Activated T-helper 1 cell treated with anti-CD3 and anti-CD28 coated beads, Interleukin-2, amount 50 U/mL, for 16 hours (primary cell): ENCODE measurements around the gene LRRC8B.
"Not testable (repeated sequence)": the region's sequence is repeated elsewhere in the genome, so short reads cannot be mapped to it uniquely, and the experiment has no call there.

Experiments
- DNase-seq, 2 donors: peaks; one replicate each; pipeline ENCODE4 v3.0.0-alpha.2; 2020; ENCODE audit warnings: low read depth in 1 of 2, low spot score in 1 of 2

LRRC8B gene

GRCh38 chr1:89578946-89579684, 54.5 kb downstream of the LRRC8B start:
- DNase-seq = no peak

GRCh38 chr1:89580036-89580435, 55.4 kb downstream of the LRRC8B start:
- no peak for DNase-seq

DNA sequence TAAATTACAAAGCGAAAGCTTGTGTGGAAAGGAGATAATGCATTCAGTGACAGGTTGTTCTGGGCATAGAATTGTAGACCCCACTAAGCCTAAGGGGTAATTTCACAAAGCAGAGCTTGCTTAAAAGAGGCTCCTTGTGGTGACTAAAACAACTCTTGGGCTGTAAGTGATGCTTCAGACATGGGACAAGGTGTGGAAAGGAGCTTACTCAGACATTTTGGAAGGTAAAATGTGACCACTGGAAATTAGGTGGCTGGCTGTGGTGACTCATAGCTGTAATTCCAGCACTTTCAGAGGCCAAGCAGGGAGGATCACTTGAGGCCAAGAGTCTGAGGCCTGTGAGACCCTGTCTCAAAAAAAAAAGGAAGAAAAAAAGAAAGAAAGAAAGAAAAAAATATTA, 57.2 kb downstream of the LRRC8B start:
- DNase-seq = no peak

DNA sequence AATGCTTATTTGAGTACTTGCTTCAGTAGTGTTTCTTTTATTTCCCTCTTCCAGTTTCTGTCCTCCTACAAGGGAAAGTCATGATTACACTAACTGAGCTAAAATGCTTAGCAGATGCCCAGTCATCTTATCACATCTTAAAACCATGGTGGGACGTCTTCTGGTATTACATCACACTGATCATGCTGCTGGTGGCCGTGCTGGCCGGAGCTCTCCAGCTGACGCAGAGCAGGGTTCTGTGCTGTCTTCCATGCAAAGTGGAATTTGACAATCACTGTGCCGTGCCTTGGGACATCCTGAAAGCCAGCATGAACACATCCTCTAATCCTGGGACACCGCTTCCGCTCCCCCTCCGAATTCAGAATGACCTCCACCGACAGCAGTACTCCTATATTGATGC, 57.9 kb downstream of the LRRC8B start:
- no peak for DNase-seq

DNA sequence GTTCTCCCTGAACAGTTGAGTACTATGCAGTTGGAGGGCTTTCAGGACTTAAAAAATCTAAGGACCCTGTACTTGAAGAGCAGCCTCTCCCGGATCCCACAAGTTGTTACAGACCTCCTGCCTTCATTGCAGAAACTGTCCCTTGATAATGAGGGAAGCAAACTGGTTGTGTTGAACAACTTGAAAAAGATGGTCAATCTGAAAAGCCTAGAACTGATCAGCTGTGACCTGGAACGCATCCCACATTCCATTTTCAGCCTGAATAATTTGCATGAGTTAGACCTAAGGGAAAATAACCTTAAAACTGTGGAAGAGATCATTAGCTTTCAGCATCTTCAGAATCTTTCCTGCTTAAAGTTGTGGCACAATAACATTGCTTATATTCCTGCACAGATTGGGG, 59.6 kb downstream of the LRRC8B start:
- DNase-seq = no peak

DNA sequence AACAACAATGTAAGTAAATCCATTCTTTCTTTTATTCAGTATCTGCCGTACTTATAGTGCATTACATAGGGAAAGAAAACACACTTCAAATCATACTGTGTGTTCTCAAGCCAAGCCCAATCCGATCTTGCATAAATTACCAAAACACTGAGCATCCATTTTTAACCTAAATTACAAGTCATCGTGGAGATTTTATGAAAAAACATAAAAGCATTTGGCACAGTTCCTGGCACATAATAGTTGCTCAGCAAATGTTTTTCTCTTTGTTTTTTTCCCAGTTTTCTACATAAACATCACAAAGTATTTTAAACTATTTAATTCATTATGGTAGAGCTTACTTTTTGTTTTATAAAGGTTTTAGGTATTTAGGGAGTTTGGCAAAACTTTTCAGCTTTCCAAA, 60.2 kb downstream of the LRRC8B start:
- DNase-seq = no peak

- no peak for DNase-seq
These were observed 63.1 kb downstream of the LRRC8B start for GRCh38 chr1:89587729-89588161.

DNA sequence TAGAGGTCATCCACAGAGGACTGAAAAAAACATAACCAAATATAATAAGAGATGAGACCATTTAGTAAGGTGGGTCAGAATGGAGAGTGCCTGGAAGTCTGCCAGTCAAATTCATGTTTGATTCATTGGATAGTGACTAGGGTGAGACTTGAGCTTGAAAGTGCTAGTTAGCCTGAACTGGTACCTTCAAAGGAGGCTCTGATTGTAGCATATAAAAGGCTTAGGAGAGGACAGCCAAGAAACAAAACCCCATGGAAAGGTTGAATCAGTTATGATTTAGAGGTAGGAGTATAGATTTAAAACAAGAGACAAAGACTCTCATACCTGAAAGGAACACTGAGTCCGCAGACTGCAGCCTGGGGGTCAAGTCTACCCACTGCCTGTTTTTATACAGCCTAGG, 63.9 kb downstream of the LRRC8B start:
- DNase-seq = no peak

DNA sequence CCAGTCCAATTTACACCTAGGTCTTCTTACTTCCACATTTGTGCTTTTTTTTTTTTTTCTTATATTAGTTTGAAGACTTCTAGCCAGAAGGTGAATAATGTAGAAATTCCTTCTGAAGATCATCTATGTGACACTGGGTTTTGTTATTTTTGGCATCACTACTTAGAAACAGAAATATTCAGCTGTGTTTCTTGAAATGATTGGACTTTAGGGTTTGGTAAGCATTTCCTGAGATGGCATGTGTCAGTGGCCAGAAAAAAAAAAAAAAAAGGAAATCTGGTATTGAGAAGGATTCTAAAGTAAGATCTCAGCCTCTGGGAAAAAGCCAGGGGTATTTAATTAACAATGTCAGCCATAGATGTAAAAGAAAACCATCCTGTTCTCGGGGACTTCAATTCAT, 64.9 kb downstream of the LRRC8B start:
- no peak for DNase-seq

GRCh38 chr1:89590341-89591080, 65.9 kb downstream of the LRRC8B start:
- no peak for DNase-seq

DNA sequence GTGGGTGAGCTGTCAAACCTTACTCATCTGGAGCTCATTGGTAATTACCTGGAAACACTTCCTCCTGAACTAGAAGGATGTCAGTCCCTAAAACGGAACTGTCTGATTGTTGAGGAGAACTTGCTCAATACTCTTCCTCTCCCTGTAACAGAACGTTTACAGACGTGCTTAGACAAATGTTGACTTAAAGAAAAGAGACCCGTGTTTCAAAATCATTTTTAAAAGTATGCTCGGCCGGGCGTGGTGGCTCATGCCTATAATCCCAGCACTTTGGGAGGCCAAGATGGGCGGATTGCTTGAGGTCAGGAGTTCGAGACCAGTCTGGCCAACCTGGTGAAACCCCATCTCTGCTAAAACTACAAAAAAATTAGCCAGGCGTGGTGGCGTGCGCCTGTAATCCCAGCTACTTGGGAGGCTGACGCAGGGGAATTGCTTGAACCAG, 68.3 kb downstream of the LRRC8B start:
- not testable (repeated sequence) for DNase-seq

DNA sequence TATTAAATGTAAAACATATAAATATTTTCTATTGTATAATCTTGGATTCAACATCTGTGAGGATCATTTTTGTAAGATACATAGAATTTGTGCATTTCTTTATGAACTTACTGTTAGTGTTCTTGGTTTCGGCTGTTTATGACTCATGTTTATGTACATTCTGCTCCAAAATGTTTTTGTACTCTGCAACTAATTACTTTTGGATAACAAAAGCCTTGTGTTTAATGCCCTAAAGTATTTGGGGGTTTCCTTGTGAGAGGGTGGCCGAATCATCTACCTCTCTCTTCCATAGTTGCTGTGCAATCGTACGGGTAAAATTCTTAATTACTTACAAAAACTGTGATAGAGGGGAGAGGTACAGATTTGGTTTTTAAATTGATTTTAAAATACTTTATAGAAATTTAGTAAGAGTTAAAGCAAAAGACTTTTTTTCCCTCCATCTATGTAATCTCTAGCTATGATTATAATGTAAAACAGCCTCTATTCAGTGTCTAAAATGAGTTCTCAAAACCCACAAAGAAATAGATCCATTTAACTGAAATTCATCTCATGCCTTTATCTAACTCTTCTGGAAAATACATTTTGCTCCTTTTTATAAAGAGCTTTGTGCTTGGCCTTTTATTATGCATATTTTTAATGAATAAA, 69.6 kb downstream of the LRRC8B start:
- DNase-seq = no peak

DNA sequence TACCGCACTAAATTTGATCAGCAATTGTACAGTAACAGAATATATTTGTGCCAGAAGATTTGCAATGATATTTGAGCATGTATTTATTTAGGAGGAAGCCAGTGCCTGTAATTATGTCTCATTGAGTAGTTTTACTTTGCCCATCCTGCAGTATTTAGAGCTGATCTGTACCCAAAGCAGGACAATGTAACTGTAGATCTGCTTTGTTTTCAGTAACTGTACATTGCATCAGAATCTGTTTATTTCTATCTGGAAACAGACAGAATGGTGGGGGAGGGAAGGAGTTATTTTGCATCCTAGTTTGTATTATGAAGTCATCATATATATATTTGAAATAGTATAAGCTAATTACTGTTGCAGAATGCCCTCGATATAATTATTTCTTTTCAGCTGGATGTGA, 72.1 kb downstream of the LRRC8B start:
- no peak for DNase-seq

- DNase-seq = no peak
These were observed 74.1 kb downstream of the LRRC8B start for GRCh38 chr1:89598450-89599331.

DNA sequence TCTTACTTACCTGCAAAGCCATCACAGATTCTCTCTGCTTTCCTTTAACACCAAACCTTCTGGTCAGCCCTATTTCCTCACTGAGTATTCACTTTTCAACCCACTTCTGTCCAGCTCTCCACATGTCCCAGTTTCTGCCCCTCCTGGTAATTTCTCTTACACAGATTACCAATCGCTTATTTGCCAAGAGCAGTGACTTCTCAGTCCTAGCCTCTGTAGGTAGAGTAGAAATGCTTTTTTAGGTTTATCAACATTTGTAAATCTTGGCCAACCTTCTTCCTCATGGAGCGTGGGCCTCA, 74.7 kb downstream of the LRRC8B start:
- no peak for DNase-seq

GRCh38 chr1:89600451-89601224, 76.0 kb downstream of the LRRC8B start:
- no peak for DNase-seq

- DNase-seq = no peak
These were observed 78.3 kb downstream of the LRRC8B start for GRCh38 chr1:89602871-89603404.

GRCh38 chr1:89603651-89604413, 79.2 kb downstream of the LRRC8B start:
- DNase-seq = peak in 1 of 2 donors; percentile 35

GRCh38 chr1:89604414-89604735, 79.7 kb downstream of the LRRC8B start:
- DNase-seq = no peak

DNA sequence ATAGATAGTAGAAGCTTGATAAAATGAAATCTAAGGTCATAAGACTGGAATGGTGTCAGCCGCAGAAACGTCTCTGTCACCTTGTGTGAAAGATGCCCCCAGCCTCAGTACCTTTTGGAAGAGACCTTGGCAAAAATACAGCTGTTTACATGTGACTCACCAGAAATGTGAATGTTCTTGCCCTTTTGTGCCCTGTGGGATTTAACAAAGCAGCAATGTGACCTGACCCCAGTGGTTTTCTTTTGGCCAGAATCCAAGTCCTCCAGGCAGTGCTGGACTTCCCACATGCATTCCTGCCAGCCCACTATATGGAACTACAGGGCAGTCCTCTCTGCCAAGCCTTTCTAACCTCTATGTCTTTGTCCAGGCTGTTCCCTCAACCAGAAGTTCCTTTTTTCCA, 81.1 kb downstream of the LRRC8B start:
- DNase-seq = no peak
